ENCODE results near the gene NCK2. TPM values are rescaled to one million over a fixed set of nuclear protein-coding genes. Genes with fewer than 3 reads are reported as not detected.

NCK2 gene
- total and polyA plus RNA-seq, 10 of the 15 experiments (the other 5 are each of a cell fraction or from before 2014, with no cell fraction given): 1.2 to 30.9 (median 14.1) TPM

GRCh38 chr2:105786231-105787230 is 41.8 kb downstream of the NCK2 start:
- ChIA-PET CTCF (interaction anchor here (0.8 to 1.6 kb wide), 5 partner anchors 8 to 210 kb away, joined by 3 to 5 read pairs (median 4); no protein-coding TSS in a partner anchor), RAD21 (ENCODE audit: unreplicated experiment) (interaction anchor here (1.0 to 1.6 kb wide), 3 partner anchors 12 to 32 kb away, joined by 3 to 9 read pairs (median 3); no protein-coding TSS in a partner anchor), SMC1A (ENCODE audit: uncharacterized antibody, unreplicated experiment) (interaction anchor here (0.6 to 2.8 kb wide), 4 partner anchors 9 to 38 kb away, joined by 3 to 9 read pairs (median 5); no protein-coding TSS in a partner anchor), POLR2A (no interaction called here)
- FAIRE-seq (no peak), ATAC-seq (no peak), DNase-seq (ENCODE audit: low read depth, low spot score) (no peak)
- TF ChIP-seq YBX1 (IDR thresholded peaks at IDR 0.05) (no peak), E2F8 (IDR thresholded peaks at IDR 0.05; ENCODE audit: low read depth, partially characterized antibody) (no peak), CREB1 (IDR thresholded peaks at IDR 0.05; ENCODE audit: low read depth) (no peak), MYC (IDR thresholded peaks at IDR 0.05; ENCODE audit: insufficient read depth, insufficient read length, insufficient replicate concordance, low read length, severe bottlenecking) (no peak), ZNF24 (IDR thresholded peaks at IDR 0.05) (no peak), CBX3 (IDR thresholded peaks at IDR 0.05; ENCODE audit: borderline replicate concordance, low read depth) (no peak), TCF3 (IDR thresholded peaks at IDR 0.05; ENCODE audit: borderline replicate concordance, insufficient read depth, low read depth, low read length) (no peak), NBN (IDR thresholded peaks at IDR 0.05) (no peak), KAT2A (conservative IDR thresholded peaks at IDR 0.05; ENCODE audit: control insufficient read depth, low read depth, low read length) (no peak), RCOR1 (conservative IDR thresholded peaks at IDR 0.05; ENCODE audit: low read depth, low read length) (no peak)
- TF ChIP-seq, protein P1, sequence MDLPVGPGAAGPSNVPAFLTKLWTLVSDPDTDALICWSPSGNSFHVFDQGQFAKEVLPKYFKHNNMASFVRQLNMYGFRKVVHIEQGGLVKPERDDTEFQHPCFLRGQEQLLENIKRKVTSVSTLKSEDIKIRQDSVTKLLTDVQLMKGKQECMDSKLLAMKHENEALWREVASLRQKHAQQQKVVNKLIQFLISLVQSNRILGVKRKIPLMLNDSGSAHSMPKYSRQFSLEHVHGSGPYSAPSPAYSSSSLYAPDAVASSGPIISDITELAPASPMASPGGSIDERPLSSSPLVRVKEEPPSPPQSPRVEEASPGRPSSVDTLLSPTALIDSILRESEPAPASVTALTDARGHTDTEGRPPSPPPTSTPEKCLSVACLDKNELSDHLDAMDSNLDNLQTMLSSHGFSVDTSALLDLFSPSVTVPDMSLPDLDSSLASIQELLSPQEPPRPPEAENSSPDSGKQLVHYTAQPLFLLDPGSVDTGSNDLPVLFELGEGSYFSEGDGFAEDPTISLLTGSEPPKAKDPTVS (IDR thresholded peaks at IDR 0.05; ENCODE audit: low read depth, low read length): no peak
- no peaks in the 10 kb centered on the region for H3K27me3 ChIP-seq (replicated peaks in 1 of 2; ENCODE audit: control insufficient read depth in 2 of 2, insufficient read depth in 2 of 2, low read length in 1 of 2)
- intact Hi-C loops (cut with micrococcal nuclease; ENCODE audit: unreplicated experiment) (no loop called here), in situ Hi-C loops (cut with MboI) (no loop called here)
- H3K27ac ChIP-seq (ENCODE audit: control insufficient read depth, insufficient read depth): no peak overlapping the region
- no peaks in the 10 kb centered on the region for H3K9me3 ChIP-seq (replicated peaks; ENCODE audit: control insufficient read depth, insufficient read depth, low read length)
- no peak overlapping the region for H2AFZ ChIP-seq (ENCODE audit: control insufficient read depth, low read depth, low read length)
- no peak overlapping the region for H3K4me2 ChIP-seq (ENCODE audit: control insufficient read depth, insufficient read depth)
- H4K20me1 ChIP-seq (ENCODE audit: control insufficient read depth, insufficient read depth): peaks cover 3% of the 10 kb centered on the region; the same call in 1 of the 2 replicates
- BruUV-seq (replicated peaks): no TSS peak
- peaks cover 45% of the 10 kb centered on the region for H3K79me2 ChIP-seq (ENCODE audit: control insufficient read depth, insufficient read depth, low read length)
- no peak overlapping the region for H3K4me3 ChIP-seq
- WGBS (ENCODE audit: insufficient coverage, insufficient replicate concordance, low lambda C conversion rate, missing lambda C conversion rate): 74% methylated on average over 23 of the region's 23 CpGs
- peaks cover 35% of the 10 kb centered on the region for H3K4me1 ChIP-seq (ENCODE audit: control insufficient read depth, insufficient read depth, low read length)
- no peaks in the 10 kb centered on the region; a peak in 1 of 4 replicates for H3K36me3 ChIP-seq (ENCODE audit: control insufficient read depth in 2 of 2, insufficient read depth in 2 of 2, low read length in 1 of 2)
- no peak overlapping the region for H3K9ac ChIP-seq (ENCODE audit: control insufficient read depth, insufficient read depth, low read length)

All from GM12878 (cell line).